Endothelial cell of umbilical vein (primary cell): ENCODE results near the gene ZPR1. TPM values are rescaled to one million over a fixed set of nuclear protein-coding genes. Genes with fewer than 3 reads are reported as not detected.

ENCODE experiments used
- BruUV-seq: library from RNA; stranded (reverse); fragments of 400-500 nt; replicated peaks from 2 replicates; lab custom pipeline; 2021; lab: Mats Ljungman, UMichigan
- CTCF ChIA-PET: fragments of 300-600, 350-600 bp; sonication (Branson Sonifier 250); formaldehyde crosslinking; loops from one replicate; lab custom pipeline; 2021; ENCODE audit warnings: antibody characterized with exemption, inconsistent platforms; lab: Charles Lee
- POLR2A ChIA-PET: fragments of 300-600, 350-600 bp; sonication (Branson Sonifier 250); formaldehyde crosslinking; loops from one replicate; lab custom pipeline; 2021; ENCODE audit warnings: antibody characterized with exemption, inconsistent platforms; lab: Charles Lee
- DNase-seq: peaks from one replicate; pipeline ENCODE4 v3.0.0-alpha.2; 2011; ENCODE audit warnings: low read depth, low spot score
- FAIRE-seq: peaks from 2 replicates; lab custom pipeline; 2011; peaks lifted over from hg19 to GRCh38; lab: Jason Lieb, UNC
- H2AFZ ChIP-seq: 2 replicates; pipeline ENCODE4 v1.6.0; 2012; ENCODE audit warnings: low read depth, low read length, control low read depth, inconsistent platforms
- H3K27ac ChIP-seq: 2 replicates; pipeline ENCODE4 v1.5.1; 2011; ENCODE audit warnings: low read depth, mild to moderate bottlenecking, control low read depth, low read length, moderate library complexity; ENCODE audit not compliant: insufficient read depth
- H3K27me3 ChIP-seq, 2 experiments: 2 replicates each; pipeline versions ENCODE4 v1.6.0 to v1.6.1; 2011; ENCODE audit warnings: low read length in 2 of 2, mixed read lengths in 1 of 2; ENCODE audit not compliant: control insufficient read depth in 2 of 2, insufficient read depth in 2 of 2
- H3K36me3 ChIP-seq, 2 experiments: 2 replicates in 1 of 2; 3 replicates in 1 of 2; pipeline ENCODE4 v1.5.1; 2011; ENCODE audit warnings: low read length in 2 of 2, mild to moderate bottlenecking in 1 of 2, moderate library complexity in 1 of 2; ENCODE audit not compliant: control insufficient read depth in 2 of 2, insufficient read depth in 2 of 2; ENCODE audit errors: extremely low read depth in 1 of 2
- H3K4me1 ChIP-seq: 3 replicates; pipeline ENCODE4 v1.5.1; 2011; ENCODE audit warnings: mild to moderate bottlenecking, low read length; ENCODE audit not compliant: control insufficient read depth, insufficient read depth; ENCODE audit errors: extremely low read depth
- H3K4me2 ChIP-seq: 2 replicates; pipeline ENCODE4 v1.6.1; 2011; ENCODE audit warnings: low read length, control low read depth, mixed read lengths; ENCODE audit not compliant: insufficient read depth
- H3K4me3 ChIP-seq, 3 experiments: fragments of 200-600 bp in 1 of 3; sonication (generic), shearing (Covaris generic) in 1 of 3; replicated peaks in 1 of 3; 2 replicates each; pipeline ENCODE4 v1.5.1; 2011 to 2016; ENCODE audit warnings: control low read depth in 3 of 3, low read length in 3 of 3, mild to moderate bottlenecking in 2 of 3, inconsistent platforms in 1 of 3, low read depth in 1 of 3, moderate library complexity in 1 of 3; ENCODE audit not compliant: insufficient read depth in 1 of 3
- H3K79me2 ChIP-seq: 2 replicates; pipeline ENCODE4 v1.6.0; 2012; ENCODE audit warnings: low read length, inconsistent platforms; ENCODE audit not compliant: control insufficient read depth, insufficient read depth
- H3K9ac ChIP-seq: replicated peaks from 2 replicates; pipeline ENCODE3; 2011; ENCODE audit warnings: low read length, control low read depth; ENCODE audit not compliant: insufficient read depth; ENCODE audit errors: extremely low read depth
- H3K9me1 ChIP-seq: replicated peaks from 3 replicates; pipeline ENCODE4 v1.6.0; 2011; ENCODE audit warnings: mild to moderate bottlenecking, low read length; ENCODE audit not compliant: control insufficient read depth, insufficient read depth; ENCODE audit errors: extremely low read depth
- H3K9me3 ChIP-seq: replicated peaks from 2 replicates; pipeline ENCODE4 v1.5.1; 2012; ENCODE audit warnings: low read length, inconsistent platforms; ENCODE audit not compliant: control insufficient read depth, insufficient read depth
- H4K20me1 ChIP-seq: replicated peaks from 2 replicates; pipeline ENCODE3; 2011; ENCODE audit warnings: mild to moderate bottlenecking, low read length; ENCODE audit not compliant: control insufficient read depth, insufficient read depth; ENCODE audit errors: extremely low read depth
- CTCF ChIP-seq, 2 donors: IDR thresholded peaks; 1 replicate in 1 of 2; 2 replicates in 1 of 2; pipeline ENCODE4 v1.5.1; 2011; ENCODE audit warnings: low read length in 2 of 2, mild to moderate bottlenecking in 2 of 2, moderate library complexity in 2 of 2, control low read depth in 1 of 2, inconsistent platforms in 1 of 2, low read depth in 1 of 2; ENCODE audit not compliant: insufficient read depth in 1 of 2; ENCODE audit errors: extremely low read depth in 1 of 2
- EZH2 ChIP-seq: IDR thresholded peaks from 2 replicates; pipeline ENCODE4 v1.6.1; 2012; ENCODE audit warnings: borderline replicate concordance, low read depth, mild to moderate bottlenecking, moderate library complexity, low read length, inconsistent platforms; ENCODE audit not compliant: severe bottlenecking
- GATA2 ChIP-seq: IDR thresholded peaks from 2 replicates; pipeline ENCODE4 v1.7.0; 2011; ENCODE audit warnings: low read depth, mild to moderate bottlenecking, moderate library complexity, mixed read lengths, low read length; ENCODE audit not compliant: insufficient read length, insufficient read depth
- JUN ChIP-seq: IDR thresholded peaks from 2 replicates; pipeline ENCODE4 v1.6.1; 2011; ENCODE audit warnings: borderline replicate concordance, low read depth; ENCODE audit not compliant: insufficient read length, insufficient read depth
- MAX ChIP-seq: IDR thresholded peaks from 2 replicates; pipeline ENCODE4 v1.6.1; 2011; ENCODE audit not compliant: insufficient read depth, insufficient read length
- dilution Hi-C: fragments of 300-500 bp; cut with MboI; formaldehyde crosslinking; loops from one replicate; pipeline ENCODE4 v1.15.0; 2019; ENCODE audit warnings: low sequenced_read_pairs; ENCODE audit not compliant: extremely low pct_ligation_motif_present
- intact Hi-C: fragments of 100-400 bp; cut with micrococcal nuclease; formaldehyde crosslinking; loops from one replicate; pipeline ENCODE4 v1.10.0; 2022
- polyA plus RNA-seq, 4 experiments: library from polyadenylated mRNA; depleted of rRNA in 3 of 4; stranded (reverse) in 3 of 4; unstranded in 1 of 4; fragments of >200 nt; gene quantifications; 2 replicates each; pipeline versions ENCODE4 v1.2.1 to v1.2.3, GENCODE V29; 2011 to 2012; ENCODE audit warnings: missing spikeins in 1 of 4
- total RNA-seq: library from RNA; stranded (reverse); gene quantifications from 2 replicates; pipeline ENCODE4 v1.2.3, GENCODE V29; 2021

The ZPR1 gene
- total and polyA plus RNA-seq, 2 donors (not counting 3 experiments of a cell fraction or from before 2014, with no cell fraction given): 22.6 to 54.5 TPM

- no peaks in the 10 kb centered on the region for H3K9me1 ChIP-seq
- peaks cover 14% of the 10 kb centered on the region for H3K4me1 ChIP-seq
- H3K36me3 ChIP-seq: peaks cover 0 to 14% of the 10 kb centered on the region in 2 experiments
- no peak overlapping the region for H3K4me3 ChIP-seq
- FAIRE-seq: no peak
- H3K9me3 ChIP-seq: no peaks in the 10 kb centered on the region
- TF ChIP-seq CTCF (IDR thresholded peaks at IDR 0.05; ENCODE audit: extremely low read depth in 1 of 2, insufficient read depth in 1 of 2, low read depth in 1 of 2, low read length in 2 of 2): no peak
- TF ChIP-seq JUN: no peak
- no peak for TF ChIP-seq GATA2
- no peak for TF ChIP-seq EZH2
- no peak for TF ChIP-seq MAX
- H3K9ac ChIP-seq: no peak overlapping the region
- intact Hi-C loops (no loop called here), dilution Hi-C loops (no loop called here)
- no peaks in the 10 kb centered on the region for H3K79me2 ChIP-seq
- ChIA-PET POLR2A (no interaction called here), CTCF (interaction anchor here (0.6 kb wide), 1 partner anchor 8 kb away, joined by 3 read pairs; no protein-coding TSS in a partner anchor)
- H3K27ac ChIP-seq: no peak overlapping the region
- no peaks in the 10 kb centered on the region for H3K27me3 ChIP-seq
- DNase-seq: no peak
- H2AFZ ChIP-seq: no peak overlapping the region
- no TSS peak for BruUV-seq
- no peak overlapping the region for H3K4me2 ChIP-seq
- H4K20me1 ChIP-seq: no peaks in the 10 kb centered on the region
These were observed 37.6 kb downstream of the ZPR1 start for GRCh38 chr11:116750070-116750718.
